GM18867 (cell line): ENCODE data around the gene CEP290.
"Not testable (repeated sequence)": the region's sequence is repeated elsewhere in the genome, so short reads cannot be mapped to it uniquely, and the experiment has no call there.

ENCODE experiments used
- ATAC-seq: cut with Tn5 transposase; IDR thresholded peaks from one replicate; pipeline ENCODE4 v1.9.1; 2021; ENCODE audit warnings: mild to moderate bottlenecking, moderate library complexity; ENCODE audit not compliant: unreplicated experiment

CEP290 gene

GRCh38 chr12:88144546-88145468 lies 2.9 kb upstream of the CEP290 start:
- ATAC-seq, result no peak

GRCh38 chr12:88144037-88144436 lies 2.1 kb upstream of the CEP290 start:
- ATAC-seq, result no peak

DNA sequence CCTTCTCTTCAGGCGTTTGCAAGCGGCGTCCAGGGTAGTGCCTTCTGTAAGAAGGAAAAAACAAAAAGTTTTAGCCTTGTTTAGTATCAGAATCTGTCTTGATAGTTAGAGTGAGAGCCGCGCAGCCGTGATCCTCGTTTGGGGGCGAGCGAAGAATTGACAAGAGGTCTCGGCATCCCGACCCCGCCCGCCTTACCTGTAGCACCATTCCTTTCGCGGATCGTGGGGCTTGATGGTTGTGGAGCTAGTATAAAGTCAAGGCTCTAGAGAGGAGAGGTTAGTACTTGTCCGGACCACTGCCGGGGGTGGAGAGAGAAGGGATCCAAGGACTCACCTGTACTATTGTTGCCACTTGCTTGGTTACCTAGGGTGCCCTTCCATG lies 713 bp upstream of the CEP290 start:
- ATAC-seq, result peak; percentile 1

DNA sequence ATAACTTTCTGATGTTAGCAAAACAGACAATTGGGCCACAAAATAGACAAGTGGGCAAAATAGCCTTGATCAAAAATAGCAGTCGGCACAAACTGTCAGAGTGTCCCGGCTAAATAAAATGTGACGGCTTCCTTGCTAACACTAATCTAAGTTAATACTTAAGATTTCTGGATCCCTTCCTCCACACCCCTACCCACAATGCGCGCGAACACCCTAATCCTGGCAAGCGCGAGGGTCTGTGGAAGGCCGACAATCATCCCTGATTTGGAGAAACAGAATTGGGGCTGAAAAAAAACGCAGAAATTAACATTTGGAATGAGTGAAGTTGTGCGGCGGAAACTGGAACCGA lies 489 bp downstream of the CEP290 start:
- peak; percentile 0 for ATAC-seq

- ATAC-seq, result not testable (repeated sequence)
These were observed 2.2 kb downstream of the CEP290 start for GRCh38 chr12:88139711-88140110.

- ATAC-seq, result not testable (repeated sequence)
These were observed 8.7 kb downstream of the CEP290 start for GRCh38 chr12:88133181-88133580.

GRCh38 chr12:88132392-88132791 lies 9.5 kb downstream of the CEP290 start:
- no peak for ATAC-seq

GRCh38 chr12:88127855-88128254 lies 14.0 kb downstream of the CEP290 start:
- ATAC-seq, result no peak

DNA sequence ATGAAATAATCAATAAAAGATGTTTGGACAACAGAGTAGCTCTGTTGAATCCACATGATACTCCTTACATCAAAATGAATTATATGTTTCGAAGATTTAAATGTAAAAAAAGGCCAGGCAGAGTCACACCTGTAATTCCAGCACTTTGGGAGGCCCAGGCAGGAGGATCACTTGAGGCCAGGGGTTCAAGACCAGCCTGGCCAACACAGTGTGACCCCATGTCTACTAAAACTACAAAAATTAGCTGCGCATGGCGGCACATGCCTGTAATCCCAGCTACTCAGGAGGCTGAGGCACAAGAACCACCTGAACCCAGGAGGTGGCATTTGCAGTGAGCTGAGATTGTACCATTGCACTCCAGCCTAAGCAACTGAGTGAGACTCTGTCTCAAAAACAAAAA lies 14.8 kb downstream of the CEP290 start:
- ATAC-seq, result no peak

DNA sequence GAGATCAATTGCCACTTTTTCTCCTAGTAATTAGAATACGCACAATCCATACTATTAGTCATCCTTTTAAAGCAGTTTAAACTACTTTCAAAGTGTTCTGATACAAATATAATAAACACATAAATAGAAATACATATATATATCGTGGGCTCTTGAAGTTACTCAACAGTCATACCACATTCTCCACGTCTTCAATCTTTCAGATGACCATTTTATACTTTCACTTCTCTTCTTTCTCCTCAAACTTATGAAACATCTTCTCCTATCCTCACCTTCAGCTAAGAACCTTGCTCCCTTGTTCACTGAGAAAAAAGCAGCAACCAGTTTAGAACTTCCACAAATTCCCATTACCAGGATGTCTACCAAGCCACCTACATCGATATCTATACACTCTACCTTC lies 19.2 kb downstream of the CEP290 start:
- no peak for ATAC-seq

- ATAC-seq, result no peak
These were observed 28.0 kb downstream of the CEP290 start for GRCh38 chr12:88113871-88114270.

- ATAC-seq, result peak; percentile 53
These were observed 30.7 kb downstream of the CEP290 start for GRCh38 chr12:88111074-88111652.

DNA sequence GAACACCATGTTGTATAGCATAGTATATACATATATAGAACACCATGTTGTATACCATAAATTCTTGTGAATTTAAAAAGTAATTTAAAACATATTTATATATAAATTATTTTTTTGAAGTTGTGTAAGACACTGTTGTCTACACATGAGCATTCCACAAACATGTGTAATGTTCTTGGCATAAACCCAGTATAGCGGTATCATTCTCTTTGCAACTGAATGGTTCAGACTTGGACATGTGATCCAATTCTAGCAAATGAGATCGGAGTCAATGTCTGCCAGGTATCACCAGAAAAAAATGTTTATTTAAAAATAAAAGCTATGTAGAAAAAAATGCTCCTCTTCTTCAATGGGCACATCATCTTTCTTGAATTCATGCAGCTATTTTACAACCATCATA lies 33.9 kb downstream of the CEP290 start:
- no peak for ATAC-seq

DNA sequence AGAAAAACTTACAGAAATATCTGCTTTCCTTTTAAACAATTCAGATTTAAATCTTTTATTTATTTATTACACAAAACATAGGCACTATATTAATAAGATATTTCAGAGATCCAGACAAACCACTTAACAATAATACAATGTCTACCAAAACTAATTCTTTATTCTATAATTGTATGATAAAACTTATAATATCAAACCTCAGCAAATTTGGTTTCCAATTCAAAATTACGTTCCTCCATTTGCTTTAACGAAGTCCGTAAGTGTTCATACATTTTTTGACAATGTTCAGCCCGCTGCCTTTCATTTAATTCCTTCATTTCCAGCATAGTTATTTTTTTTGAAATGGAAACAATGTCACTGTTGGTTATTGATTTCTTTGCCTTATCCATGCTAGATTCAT lies 48.3 kb downstream of the CEP290 start:
- ATAC-seq, result no peak

- no peak for ATAC-seq
These were observed 49.1 kb downstream of the CEP290 start for GRCh38 chr12:88092771-88093170.

GRCh38 chr12:88084210-88084609 lies 57.7 kb downstream of the CEP290 start:
- ATAC-seq, result no peak

DNA sequence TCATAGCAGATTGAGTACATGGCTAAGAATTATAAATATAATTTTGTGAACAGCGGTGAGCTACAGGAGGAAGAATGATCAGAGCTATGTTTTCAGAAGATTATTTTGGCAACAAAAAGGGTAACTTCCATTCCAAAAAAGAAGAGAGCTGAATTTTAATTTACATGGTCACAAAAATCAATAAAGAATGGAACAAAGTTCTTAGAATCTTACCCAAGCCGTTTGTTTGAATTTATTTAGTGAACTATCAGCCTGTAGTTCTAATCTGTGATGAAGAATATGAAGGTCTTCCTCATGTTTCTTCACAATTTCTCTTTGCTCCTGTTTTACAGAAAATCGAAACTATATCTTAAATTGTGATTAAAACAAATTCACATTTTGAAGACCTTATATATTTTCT lies 58.3 kb downstream of the CEP290 start:
- ATAC-seq, result no peak

GRCh38 chr12:88081247-88081646 lies 60.6 kb downstream of the CEP290 start:
- no peak for ATAC-seq

DNA sequence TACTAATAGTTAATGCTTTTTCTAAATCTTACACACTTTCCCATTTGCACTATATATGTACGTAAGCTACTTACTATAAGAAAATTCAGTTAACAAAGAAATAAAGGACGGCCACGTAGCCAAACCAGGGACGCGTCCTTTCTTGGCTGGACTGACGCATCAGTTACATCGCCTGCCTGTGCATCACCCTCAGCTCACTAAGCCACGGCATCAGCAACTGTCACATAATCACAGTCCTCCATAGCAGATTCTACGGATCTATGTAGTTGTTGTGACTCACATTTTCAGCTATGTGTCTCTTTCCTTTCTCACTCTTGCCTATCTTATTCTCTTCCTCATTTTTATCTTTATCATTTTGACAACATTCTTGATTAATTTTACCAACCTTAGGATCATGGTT lies 74.6 kb downstream of the CEP290 start:
- ATAC-seq, result no peak

- ATAC-seq, result peak; percentile 82
These were observed 78.5 kb downstream of the CEP290 start for GRCh38 chr12:88063375-88063774.

GRCh38 chr12:88062474-88062873 lies 79.4 kb downstream of the CEP290 start:
- peak; percentile 92 for ATAC-seq

DNA sequence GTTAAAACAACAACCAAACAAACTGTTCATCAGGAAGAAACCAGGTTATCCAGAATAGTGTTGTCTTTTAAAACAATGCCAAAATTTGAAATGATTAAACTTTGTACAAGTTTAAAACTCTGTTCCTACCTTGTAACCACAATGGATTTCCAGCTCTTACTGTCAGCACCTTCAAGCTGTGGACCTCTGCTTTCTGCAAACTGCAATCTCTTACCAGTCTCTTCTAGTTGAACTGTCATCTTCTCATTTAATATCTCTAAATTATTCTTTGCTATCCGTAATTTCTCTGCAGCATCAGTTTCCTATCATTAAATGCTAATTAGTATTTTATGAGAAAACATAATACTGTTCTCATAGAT lies 83.2 kb downstream of the CEP290 start:
- ATAC-seq, result no peak
